Measurements from ENCODE around the gene CUL3.
"Not testable (repeated sequence)": the region's sequence is repeated elsewhere in the genome, so short reads cannot be mapped to it uniquely, and the experiment has no call there.

Gene CUL3

DNA sequence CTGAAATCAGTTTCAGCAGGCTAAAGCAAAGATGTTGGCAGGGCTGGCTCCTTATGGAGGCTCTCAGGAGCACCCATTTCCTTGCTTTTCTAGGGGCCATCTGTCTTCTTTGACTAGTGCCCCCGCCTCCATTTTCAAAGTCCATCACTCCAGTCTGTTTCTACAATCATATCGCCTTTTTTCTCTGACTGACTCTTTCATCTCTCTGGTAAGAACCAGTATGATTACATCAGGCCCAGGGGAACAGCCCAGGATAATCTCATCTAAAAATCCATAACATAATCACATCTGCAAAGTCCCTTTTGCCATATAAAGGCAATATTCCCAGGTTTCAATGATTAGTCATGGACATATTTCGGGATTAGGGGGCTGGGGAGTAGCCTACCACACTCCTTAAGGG, 57.0 kb downstream of the CUL3 start:
- Histone ChIP-seq H3K27ac (ENCODE audit: low read depth, low read length) (no peak overlapping the region), H3K27me3 (ENCODE audit: control insufficient read depth in 1 of 2, insufficient read depth in 2 of 2, low read length in 2 of 2) (no peaks in the 10 kb centered on the region), H3K9ac (ENCODE audit: low read length) (no peak overlapping the region), H3K9me3 (ENCODE audit: low read length) (no peaks in the 10 kb centered on the region), H3K36me3 (ENCODE audit: insufficient read depth, low read length) (no peaks in the 10 kb centered on the region), H3K4me1 (ENCODE audit: insufficient read depth, low read length) (peaks cover 31% of the 10 kb centered on the region), H3K4me3 (ENCODE audit: low read depth in 1 of 2, low read length in 2 of 2) (no peak overlapping the region)

DNA sequence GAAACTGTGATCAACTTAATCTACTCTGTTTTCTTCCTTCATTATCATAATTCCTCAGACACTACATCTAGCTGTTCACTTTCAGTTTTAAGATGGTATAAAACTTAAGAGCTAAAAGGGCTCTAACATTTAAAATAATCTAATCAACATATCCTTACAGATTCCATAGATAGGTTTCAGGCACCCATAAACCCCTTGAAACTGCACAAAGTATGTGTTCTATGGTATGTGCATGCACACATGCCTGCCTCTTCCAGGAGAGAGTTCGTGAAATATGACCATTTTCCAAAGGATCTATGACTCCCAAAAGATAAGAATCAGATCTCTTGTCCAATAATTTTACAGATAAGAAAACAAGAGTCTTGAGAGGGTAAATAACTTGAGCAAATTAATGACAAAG, 59.4 kb downstream of the CUL3 start:
- Histone ChIP-seq H3K27me3 (ENCODE audit: control insufficient read depth in 1 of 2, insufficient read depth in 2 of 2, low read length in 2 of 2) (no peaks in the 10 kb centered on the region), H3K9me3 (ENCODE audit: low read length) (no peaks in the 10 kb centered on the region), H3K4me3 (ENCODE audit: low read depth in 1 of 2, low read length in 2 of 2) (no peak overlapping the region), H3K27ac (ENCODE audit: low read depth, low read length) (no peak overlapping the region), H3K36me3 (ENCODE audit: insufficient read depth, low read length) (no peaks in the 10 kb centered on the region), H3K4me1 (ENCODE audit: insufficient read depth, low read length) (peaks cover 32% of the 10 kb centered on the region), H3K9ac (ENCODE audit: low read length) (no peak overlapping the region)

DNA sequence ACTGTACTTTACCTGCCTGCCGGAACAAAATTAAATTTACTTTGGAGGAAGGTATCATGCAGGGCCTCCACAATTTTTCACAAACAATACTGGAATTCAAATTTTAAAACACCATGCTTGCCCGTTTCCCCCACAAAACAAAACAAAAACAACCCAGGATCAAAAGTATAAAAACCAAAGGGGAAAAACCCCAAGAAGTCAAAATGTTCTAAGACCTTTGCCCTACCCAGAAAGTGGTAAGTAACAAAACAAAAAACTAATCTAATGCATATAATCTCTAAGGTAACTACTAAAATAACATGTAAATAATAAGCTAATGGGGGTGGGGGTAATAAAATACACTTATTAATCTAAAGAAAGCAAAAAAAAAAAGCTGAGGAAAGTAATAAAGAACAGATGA, 60.5 kb downstream of the CUL3 start:
- Histone ChIP-seq H3K36me3 (ENCODE audit: insufficient read depth, low read length) (no peaks in the 10 kb centered on the region), H3K9me3 (ENCODE audit: low read length) (no peaks in the 10 kb centered on the region), H3K4me3 (ENCODE audit: low read depth in 1 of 2, low read length in 2 of 2) (no peak overlapping the region), H3K9ac (ENCODE audit: low read length) (no peak overlapping the region), H3K27me3 (ENCODE audit: control insufficient read depth in 1 of 2, insufficient read depth in 2 of 2, low read length in 2 of 2) (no peaks in the 10 kb centered on the region), H3K27ac (ENCODE audit: low read depth, low read length) (no peak overlapping the region), H3K4me1 (ENCODE audit: insufficient read depth, low read length) (peaks cover 43% of the 10 kb centered on the region)

DNA sequence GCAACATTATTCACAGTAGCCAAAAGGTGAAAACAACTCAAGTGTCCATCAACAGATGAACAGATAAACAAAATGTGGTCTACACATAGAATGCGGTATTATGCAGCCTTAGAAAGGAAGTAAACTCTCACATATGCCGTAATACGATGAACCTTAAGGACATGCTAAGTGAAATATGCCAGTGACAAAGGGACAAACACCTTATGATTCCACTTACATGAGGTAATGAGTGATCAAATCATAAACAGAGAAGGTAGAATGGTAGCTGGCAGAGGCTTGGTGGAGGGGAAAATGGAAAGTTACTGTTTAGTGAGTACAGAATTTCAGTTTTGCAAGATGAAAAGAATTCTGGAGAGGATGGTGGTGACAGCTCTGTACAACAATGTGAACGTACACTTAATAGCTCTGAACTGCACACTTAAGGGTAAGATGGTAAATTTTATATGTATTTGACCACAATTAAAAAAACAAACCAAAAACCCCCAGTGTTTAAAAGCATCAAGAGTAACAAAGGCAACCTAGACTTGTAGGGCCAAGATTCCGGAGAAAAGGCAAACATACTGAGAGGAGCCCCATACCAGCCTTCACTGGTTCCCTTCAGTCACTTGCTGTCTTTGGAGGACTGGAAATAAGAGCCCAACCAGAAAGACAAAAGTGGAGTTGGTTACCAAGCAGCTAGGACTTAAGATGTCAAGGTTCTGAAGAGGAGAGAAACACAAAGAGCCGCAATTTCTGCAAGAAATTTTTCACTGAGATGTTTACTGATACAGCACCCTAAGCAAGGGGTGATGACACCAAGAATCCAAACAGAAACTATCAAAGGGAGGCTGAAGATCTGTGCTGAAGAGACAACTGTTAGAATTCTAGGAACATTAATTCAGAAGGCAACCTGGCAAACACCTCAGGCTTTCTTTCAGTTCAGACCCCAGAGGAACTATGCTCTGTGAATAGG, 61.3 kb downstream of the CUL3 start:
- no peak overlapping the region for H3K9ac ChIP-seq (ENCODE audit: low read length)
- H3K9me3 ChIP-seq (ENCODE audit: low read length) = no peaks in the 10 kb centered on the region
- no peaks in the 10 kb centered on the region for H3K27me3 ChIP-seq (ENCODE audit: control insufficient read depth in 1 of 2, insufficient read depth in 2 of 2, low read length in 2 of 2)
- H3K36me3 ChIP-seq (ENCODE audit: insufficient read depth, low read length) = no peaks in the 10 kb centered on the region
- H3K4me3 ChIP-seq (ENCODE audit: low read depth in 1 of 2, low read length in 2 of 2) = no peak overlapping the region
- no peak overlapping the region for H3K27ac ChIP-seq (ENCODE audit: low read depth, low read length)
- H3K4me1 ChIP-seq (ENCODE audit: insufficient read depth, low read length) = peaks cover 47% of the 10 kb centered on the region

DNA sequence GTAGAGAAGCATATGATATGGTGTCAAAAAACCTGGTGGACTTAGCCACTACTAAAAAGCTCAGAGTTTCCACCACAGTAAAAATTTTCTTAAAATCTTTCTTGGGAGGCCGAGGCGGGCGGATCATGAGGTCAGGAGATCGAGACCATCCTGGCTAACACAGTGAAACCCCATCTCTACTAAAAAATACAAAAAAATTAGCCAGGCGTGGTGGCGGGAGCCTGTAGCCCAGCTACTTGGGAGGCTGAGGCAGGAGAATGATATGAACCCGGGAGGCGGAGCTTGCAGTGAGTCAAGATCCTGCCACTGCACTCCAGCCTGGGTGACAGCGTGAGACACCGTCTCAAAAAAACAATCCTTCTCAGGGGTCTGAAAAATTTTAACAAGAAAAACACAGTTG, 62.7 kb downstream of the CUL3 start:
- H3K4me3 ChIP-seq (ENCODE audit: low read depth in 1 of 2, low read length in 2 of 2); H3K9ac ChIP-seq (ENCODE audit: low read length); H3K27me3 ChIP-seq (ENCODE audit: control insufficient read depth in 1 of 2, insufficient read depth in 2 of 2, low read length in 2 of 2); H3K27ac ChIP-seq (ENCODE audit: low read depth, low read length); H3K9me3 ChIP-seq (ENCODE audit: low read length); H3K36me3 ChIP-seq (ENCODE audit: insufficient read depth, low read length): not testable (repeated sequence)
- peaks cover 39% of the 10 kb centered on the region for H3K4me1 ChIP-seq (ENCODE audit: insufficient read depth, low read length)

DNA sequence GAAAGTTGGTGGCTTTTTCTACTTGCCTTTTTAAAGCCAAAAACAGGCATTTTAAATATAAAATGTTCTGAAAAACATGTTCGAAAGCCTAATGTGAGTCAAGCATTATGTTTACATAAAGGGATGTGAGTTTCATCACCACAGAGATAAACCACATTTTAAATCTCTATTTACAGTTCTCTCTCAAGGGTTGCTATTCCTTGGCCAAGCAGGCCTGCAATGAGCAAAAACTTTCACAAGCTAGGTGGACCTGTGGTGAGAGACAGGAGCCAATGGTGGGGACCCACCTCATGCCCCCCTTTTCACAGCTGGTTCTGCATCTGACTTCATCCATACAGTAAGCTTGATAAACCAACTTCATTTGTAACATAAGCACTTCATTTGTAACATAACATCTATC, 65.1 kb downstream of the CUL3 start:
- no peak overlapping the region for H3K4me3 ChIP-seq (ENCODE audit: low read depth in 1 of 2, low read length in 2 of 2)
- H3K36me3 ChIP-seq (ENCODE audit: insufficient read depth, low read length) = no peaks in the 10 kb centered on the region
- peaks cover 34% of the 10 kb centered on the region for H3K4me1 ChIP-seq (ENCODE audit: insufficient read depth, low read length)
- no peaks in the 10 kb centered on the region for H3K9me3 ChIP-seq (ENCODE audit: low read length)
- no peak overlapping the region for H3K9ac ChIP-seq (ENCODE audit: low read length)
- no peak overlapping the region for H3K27ac ChIP-seq (ENCODE audit: low read depth, low read length)
- H3K27me3 ChIP-seq (ENCODE audit: control insufficient read depth in 1 of 2, insufficient read depth in 2 of 2, low read length in 2 of 2) = no peaks in the 10 kb centered on the region

DNA sequence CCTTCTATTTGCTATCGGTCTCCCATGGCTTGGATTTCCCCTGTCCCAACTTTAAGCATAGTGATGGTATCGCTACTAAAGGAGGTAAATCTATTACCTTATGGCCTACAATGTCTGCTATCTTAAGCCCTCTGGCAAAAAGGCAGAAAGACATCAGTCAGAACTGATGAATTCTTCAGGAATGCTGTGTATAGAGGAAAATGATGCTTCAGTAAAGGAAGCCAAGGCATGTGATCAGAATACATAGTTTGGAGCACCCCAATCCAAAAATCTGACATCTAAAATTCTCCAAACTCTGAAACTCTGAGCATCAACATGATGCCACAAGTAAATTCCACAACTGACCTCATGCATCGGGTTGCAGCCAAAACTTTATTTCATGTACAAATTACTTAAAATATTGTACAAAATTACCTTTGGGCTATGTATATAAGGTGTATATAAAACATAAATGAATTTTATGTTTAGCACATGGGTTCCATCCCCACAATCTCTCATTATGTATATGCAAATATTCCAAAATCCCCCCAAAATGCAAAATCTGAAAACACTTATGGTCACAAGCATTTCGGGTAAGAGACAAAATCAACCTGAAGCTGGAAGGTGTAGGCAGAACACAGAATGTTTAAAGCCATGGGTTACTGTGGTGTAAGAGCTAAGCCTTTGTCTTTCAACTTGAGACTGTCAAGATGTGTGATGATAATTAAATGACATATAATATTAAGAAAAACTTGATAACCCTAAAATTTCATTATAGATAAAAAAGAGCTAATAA, 66.2 kb downstream of the CUL3 start:
- no peaks in the 10 kb centered on the region for H3K9me3 ChIP-seq (ENCODE audit: low read length)
- no peak overlapping the region for H3K4me3 ChIP-seq (ENCODE audit: low read depth in 1 of 2, low read length in 2 of 2)
- peaks cover 28% of the 10 kb centered on the region for H3K4me1 ChIP-seq (ENCODE audit: insufficient read depth, low read length)
- no peaks in the 10 kb centered on the region for H3K36me3 ChIP-seq (ENCODE audit: insufficient read depth, low read length)
- H3K27me3 ChIP-seq (ENCODE audit: control insufficient read depth in 1 of 2, insufficient read depth in 2 of 2, low read length in 2 of 2) = no peaks in the 10 kb centered on the region
- no peak overlapping the region for H3K9ac ChIP-seq (ENCODE audit: low read length)
- no peak overlapping the region for H3K27ac ChIP-seq (ENCODE audit: low read depth, low read length)

DNA sequence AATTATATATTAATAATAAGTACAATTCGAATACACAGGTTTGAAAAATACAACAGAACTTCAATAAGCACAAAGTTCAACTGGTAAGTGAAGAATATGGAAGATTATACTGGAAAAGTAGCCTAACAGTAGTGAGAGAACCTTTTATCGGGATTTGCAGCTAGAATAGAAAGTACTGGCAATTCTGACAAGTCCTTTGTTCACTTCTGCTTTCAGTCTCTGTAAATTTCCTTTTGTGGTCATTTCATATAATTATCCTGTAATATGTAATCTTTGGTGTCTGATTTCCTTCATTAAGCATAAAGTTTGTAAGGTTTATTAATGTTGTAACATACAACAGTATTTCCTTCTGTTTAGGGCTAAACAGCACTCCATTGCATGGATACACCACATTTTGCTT, 67.2 kb downstream of the CUL3 start:
- no peaks in the 10 kb centered on the region for H3K36me3 ChIP-seq (ENCODE audit: insufficient read depth, low read length)
- no peak overlapping the region for H3K4me3 ChIP-seq (ENCODE audit: low read depth in 1 of 2, low read length in 2 of 2)
- H3K27ac ChIP-seq (ENCODE audit: low read depth, low read length) = no peak overlapping the region
- peaks cover 27% of the 10 kb centered on the region for H3K4me1 ChIP-seq (ENCODE audit: insufficient read depth, low read length)
- no peaks in the 10 kb centered on the region for H3K27me3 ChIP-seq (ENCODE audit: control insufficient read depth in 1 of 2, insufficient read depth in 2 of 2, low read length in 2 of 2)
- H3K9me3 ChIP-seq (ENCODE audit: low read length) = no peaks in the 10 kb centered on the region
- no peak overlapping the region for H3K9ac ChIP-seq (ENCODE audit: low read length)

DNA sequence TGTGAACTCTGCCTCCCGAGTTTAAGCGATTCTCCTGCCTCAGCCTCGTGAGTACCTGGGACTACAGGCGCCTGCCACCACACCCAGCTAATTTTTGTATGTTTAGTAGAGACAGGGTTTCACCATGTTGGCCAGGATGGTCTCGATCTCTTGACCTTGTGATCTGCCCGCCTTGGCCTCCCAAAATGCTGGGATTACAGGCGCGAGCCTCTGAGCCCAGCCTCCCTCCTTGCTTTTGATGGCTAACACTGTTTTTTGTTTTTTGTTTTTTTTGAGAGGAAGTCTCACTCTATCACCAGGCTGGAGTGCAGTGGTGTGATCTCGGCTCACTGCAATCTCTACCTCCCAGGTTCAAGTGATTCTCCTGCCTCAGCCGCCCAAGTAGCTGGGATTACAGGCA, 68.8 kb downstream of the CUL3 start:
- H3K4me1 ChIP-seq (ENCODE audit: insufficient read depth, low read length) = peaks cover 27% of the 10 kb centered on the region
- H3K4me3 ChIP-seq (ENCODE audit: low read depth in 1 of 2, low read length in 2 of 2); H3K9ac ChIP-seq (ENCODE audit: low read length); H3K27ac ChIP-seq (ENCODE audit: low read depth, low read length); H3K27me3 ChIP-seq (ENCODE audit: control insufficient read depth in 1 of 2, insufficient read depth in 2 of 2, low read length in 2 of 2); H3K36me3 ChIP-seq (ENCODE audit: insufficient read depth, low read length); H3K9me3 ChIP-seq (ENCODE audit: low read length): not testable (repeated sequence)

DNA sequence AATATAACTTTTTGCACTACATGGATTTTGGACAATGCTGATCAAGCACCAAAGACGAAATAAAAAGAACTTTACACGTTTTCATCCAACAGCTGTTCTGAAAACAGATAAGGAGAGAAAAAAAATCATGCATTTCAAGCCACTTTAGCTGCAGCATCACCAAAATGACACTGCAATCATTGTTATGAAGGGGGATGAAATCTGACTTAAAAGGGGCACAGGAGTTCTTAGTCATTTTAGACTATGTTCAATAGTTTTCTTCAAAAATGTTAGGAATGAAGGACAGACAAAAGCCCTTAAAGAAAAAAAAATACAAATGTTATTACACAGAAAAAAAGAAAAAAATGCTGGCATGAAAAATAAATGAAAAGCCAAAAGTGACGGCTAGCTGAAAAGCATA, 71.2 kb downstream of the CUL3 start:
- Histone ChIP-seq H3K4me3 (ENCODE audit: low read depth in 1 of 2, low read length in 2 of 2) (no peak overlapping the region), H3K27ac (ENCODE audit: low read depth, low read length) (no peak overlapping the region), H3K4me1 (ENCODE audit: insufficient read depth, low read length) (peaks cover 12% of the 10 kb centered on the region), H3K9ac (ENCODE audit: low read length) (no peak overlapping the region), H3K36me3 (ENCODE audit: insufficient read depth, low read length) (no peaks in the 10 kb centered on the region), H3K27me3 (ENCODE audit: control insufficient read depth in 1 of 2, insufficient read depth in 2 of 2, low read length in 2 of 2) (no peaks in the 10 kb centered on the region), H3K9me3 (ENCODE audit: low read length) (no peaks in the 10 kb centered on the region)

DNA sequence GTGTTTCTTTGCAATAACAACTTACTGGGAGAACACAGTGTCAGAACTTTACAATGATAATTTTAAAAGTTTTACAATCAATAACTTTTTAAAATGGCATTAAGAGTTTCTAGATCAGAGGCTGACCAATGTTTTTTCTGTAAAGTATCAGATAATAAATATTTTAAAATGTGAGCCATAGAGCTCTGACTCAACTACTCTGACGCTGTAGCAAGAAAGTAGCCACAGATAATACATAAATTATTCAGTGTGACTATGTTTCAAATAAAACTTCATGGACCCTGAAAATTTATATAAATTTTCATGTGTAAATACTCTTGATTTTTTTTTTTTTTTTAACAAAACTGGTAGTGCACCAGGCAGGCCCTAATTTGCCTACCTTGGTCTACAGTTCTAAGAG, 77.4 kb downstream of the CUL3 start:
- no peaks in the 10 kb centered on the region for H3K4me1 ChIP-seq (ENCODE audit: insufficient read depth, low read length)
- no peak overlapping the region for H3K4me3 ChIP-seq (ENCODE audit: low read depth in 1 of 2, low read length in 2 of 2)
- H3K36me3 ChIP-seq (ENCODE audit: insufficient read depth, low read length) = peaks cover 19% of the 10 kb centered on the region
- no peak overlapping the region for H3K9ac ChIP-seq (ENCODE audit: low read length)
- H3K9me3 ChIP-seq (ENCODE audit: low read length) = no peaks in the 10 kb centered on the region
- H3K27me3 ChIP-seq (ENCODE audit: control insufficient read depth in 1 of 2, insufficient read depth in 2 of 2, low read length in 2 of 2) = no peaks in the 10 kb centered on the region
- H3K27ac ChIP-seq (ENCODE audit: low read depth, low read length) = no peak overlapping the region

Measured in muscle layer of colon (tissue), 2 donors.